Activated naive CD8-positive, alpha-beta T cell treated with anti-CD3 and anti-CD28 coated beads, Interleukin-2, amount 10 ng/mL, durations not matched to agents 7 days and 5 days (primary cell): ENCODE results near the gene GALNT8. TPM values are rescaled to one million over a fixed set of nuclear protein-coding genes. Genes with fewer than 3 reads are reported as not detected.

Source experiments
- ATAC-seq: fragments of 150-1000 bp; cut with Tn5 transposase; one replicate; pipeline ENCODE4 v1.10.0; 2021; ENCODE audit warnings: low read depth, moderate library complexity
- POLR2A ChIA-PET: fragments of 350-600 bp; sonication (Branson Sonifier 250); formaldehyde crosslinking; loops from one replicate; lab custom pipeline; 2021; ENCODE audit warnings: antibody characterized with exemption; lab: Charles Lee
- DNase-seq: peaks from one replicate; pipeline ENCODE4 v3.0.0; 2021
- H3K27ac Mint-ChIP-seq: one replicate; pipeline ENCODE4 v1.8.0; 2022; ENCODE audit warnings: mild to moderate bottlenecking, mixed read lengths
- H3K27me3 Mint-ChIP-seq: one replicate; pipeline ENCODE4 v1.8.0; 2022; ENCODE audit warnings: mild to moderate bottlenecking, moderate library complexity, mixed read lengths
- H3K36me3 Mint-ChIP-seq: one replicate; pipeline ENCODE4 v1.8.0; 2021; ENCODE audit warnings: mild to moderate bottlenecking, mixed read lengths
- H3K4me1 Mint-ChIP-seq: one replicate; pipeline ENCODE4 v1.8.0; 2021; ENCODE audit warnings: mixed read lengths
- H3K4me3 Mint-ChIP-seq: one replicate; pipeline ENCODE4 v1.8.0; 2022; ENCODE audit warnings: mild to moderate bottlenecking, moderate library complexity, mixed read lengths
- H3K9me3 Mint-ChIP-seq: one replicate; pipeline ENCODE4 v1.8.0; 2021; ENCODE audit warnings: mixed read lengths
- total RNA-seq, 2 experiments: library from RNA; stranded (reverse); gene quantifications; one replicate each; pipeline ENCODE4 v1.2.3, GENCODE V29; 2021

Gene GALNT8
- total RNA-seq, 2 experiments from 2014 or later, result 0.33 to 0.71 TPM

- POLR2A ChIA-PET, result interaction anchor here (0.5 kb wide), 1 partner anchor 110 kb away, joined by 9 read pairs; no protein-coding TSS in a partner anchor
- Mint-ChIP-seq H3K4me3 (no peak overlapping the region), H3K27me3 (peaks cover 33% of the 10 kb centered on the region), H3K27ac (no peak overlapping the region), H3K4me1 (peaks cover 15% of the 10 kb centered on the region), H3K36me3 (peaks cover 19% of the 10 kb centered on the region), H3K9me3 (no peaks in the 10 kb centered on the region)
- no peak for DNase-seq
- ATAC-seq, result no peak
These were observed 93.5 kb downstream of the GALNT8 start for GRCh38 chr12:4813741-4814140.

DNA sequence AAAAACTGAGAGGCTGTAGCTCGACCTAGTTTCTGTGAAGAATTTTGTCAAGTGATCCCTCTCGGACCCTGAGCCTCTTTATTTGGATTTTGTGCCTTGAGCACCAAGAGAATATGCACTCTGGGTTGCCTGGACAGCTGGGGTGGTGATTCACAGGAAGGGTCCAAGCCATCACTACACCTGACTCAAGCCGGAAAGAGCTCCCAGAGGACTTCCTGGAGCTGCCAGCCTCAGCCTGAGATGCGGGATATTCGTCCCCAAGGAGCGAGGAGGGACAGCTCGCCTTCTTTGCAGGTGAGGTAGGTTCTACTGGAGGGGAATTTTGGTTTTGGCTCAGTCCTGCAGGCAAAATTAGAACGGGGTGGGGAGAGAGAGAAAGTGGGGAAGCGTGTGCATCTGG, 94.3 kb downstream of the GALNT8 start:
- Mint-ChIP-seq H3K4me1 (peaks cover 13% of the 10 kb centered on the region), H3K36me3 (peaks cover 18% of the 10 kb centered on the region), H3K9me3 (no peaks in the 10 kb centered on the region), H3K4me3 (no peak overlapping the region), H3K27me3 (peaks cover 35% of the 10 kb centered on the region), H3K27ac (peak overlapping the region; percentile 24)
- DNase-seq (no peak), ATAC-seq (no peak)
- POLR2A ChIA-PET, result no interaction called here

- Mint-ChIP-seq H3K27me3 (peaks cover 23% of the 10 kb centered on the region), H3K4me3 (no peak overlapping the region), H3K4me1 (peaks cover 9% of the 10 kb centered on the region), H3K36me3 (peaks cover 5% of the 10 kb centered on the region), H3K27ac (no peak overlapping the region), H3K9me3 (no peaks in the 10 kb centered on the region)
- ATAC-seq, result no peak
- no peak for DNase-seq
- POLR2A ChIA-PET, result no interaction called here
These were observed 96.7 kb downstream of the GALNT8 start for GRCh38 chr12:4816744-4817525.

DNA sequence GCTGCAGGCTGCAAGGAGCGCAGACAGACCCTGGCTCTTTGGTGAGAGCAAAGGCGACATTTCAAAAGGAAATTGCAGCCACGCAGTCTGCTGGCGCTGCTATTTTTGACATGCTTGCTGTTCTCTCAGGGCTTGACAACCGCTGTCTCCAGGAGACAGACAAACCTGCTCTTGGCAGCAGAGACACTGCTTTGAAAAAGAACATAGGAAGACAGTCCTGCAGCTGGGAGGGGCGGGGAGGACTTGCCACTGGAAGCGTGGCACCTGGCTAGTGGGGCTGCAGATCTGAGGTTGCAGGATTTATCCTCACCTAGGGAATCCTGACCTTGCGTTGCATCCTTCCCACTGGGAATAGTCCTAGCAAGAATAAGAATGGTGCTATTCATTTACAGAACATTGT, 97.7 kb downstream of the GALNT8 start:
- Mint-ChIP-seq H3K4me3 (peak overlapping the region; percentile 9), H3K27ac (peak overlapping the region; percentile 61), H3K4me1 (peaks cover 9% of the 10 kb centered on the region), H3K36me3 (peaks cover 10% of the 10 kb centered on the region), H3K27me3 (peaks cover 23% of the 10 kb centered on the region), H3K9me3 (no peaks in the 10 kb centered on the region)
- POLR2A ChIA-PET, result no interaction called here
- no peak for DNase-seq
- ATAC-seq, result no peak

- no peak for ATAC-seq
- Mint-ChIP-seq H3K4me1 (peaks cover 10% of the 10 kb centered on the region), H3K36me3 (peaks cover 19% of the 10 kb centered on the region), H3K4me3 (no peak overlapping the region), H3K27me3 (peaks cover 17% of the 10 kb centered on the region), H3K27ac (no peak overlapping the region), H3K9me3 (no peaks in the 10 kb centered on the region)
- no peak for DNase-seq
- POLR2A ChIA-PET, result no interaction called here
These were observed 99.5 kb downstream of the GALNT8 start for GRCh38 chr12:4819654-4820053.

GRCh38 chr12:4820971-4821370, 100.8 kb downstream of the GALNT8 start:
- POLR2A ChIA-PET, result no interaction called here
- peaks cover 23% of the 10 kb centered on the region for H3K4me1 Mint-ChIP-seq
- no peak for ATAC-seq

More at GRCh38 chr12:4820971-4821370, 100.8 kb downstream of the GALNT8 start:
- Mint-ChIP-seq H3K27ac (no peak overlapping the region), H3K36me3 (peaks cover 25% of the 10 kb centered on the region), H3K27me3 (peaks cover 13% of the 10 kb centered on the region), H3K9me3 (no peaks in the 10 kb centered on the region), H3K4me3 (no peak overlapping the region)
- DNase-seq, result no peak

Other genes with a start within 250 kb of the GALNT8 start
- gene RAD51AP1, start 181.5 kb upstream of the GALNT8 start, total RNA-seq, result 10 to 100 TPM; 44.6 to 50.2 TPM
- gene DYRK4, start 158.2 kb upstream of the GALNT8 start, total RNA-seq, result 10 to 100 TPM; 25.6 to 30.9 TPM
- 1 to 10 TPM; 3.8 to 4.1 TPM for gene AKAP3, start 71.3 kb upstream of the GALNT8 start, total RNA-seq
- 100 to 1,000 TPM; 100 to 108 TPM for gene NDUFA9, start 71.3 kb upstream of the GALNT8 start, total RNA-seq
- not detected for gene KCNA1, start 189.5 kb downstream of the GALNT8 start, total RNA-seq